GM18499 (cell line): ENCODE measurements around the gene OXER1.

ENCODE experiments used
- ATAC-seq: cut with Tn5 transposase; IDR thresholded peaks from one replicate; pipeline ENCODE4 v1.9.1; 2021; ENCODE audit warnings: moderate number of reproducible peaks; ENCODE audit not compliant: insufficient read depth, unreplicated experiment

The OXER1 gene

GRCh38 chr2:42771546-42772153, 7.7 kb upstream of the OXER1 start:
- no peak for ATAC-seq

DNA sequence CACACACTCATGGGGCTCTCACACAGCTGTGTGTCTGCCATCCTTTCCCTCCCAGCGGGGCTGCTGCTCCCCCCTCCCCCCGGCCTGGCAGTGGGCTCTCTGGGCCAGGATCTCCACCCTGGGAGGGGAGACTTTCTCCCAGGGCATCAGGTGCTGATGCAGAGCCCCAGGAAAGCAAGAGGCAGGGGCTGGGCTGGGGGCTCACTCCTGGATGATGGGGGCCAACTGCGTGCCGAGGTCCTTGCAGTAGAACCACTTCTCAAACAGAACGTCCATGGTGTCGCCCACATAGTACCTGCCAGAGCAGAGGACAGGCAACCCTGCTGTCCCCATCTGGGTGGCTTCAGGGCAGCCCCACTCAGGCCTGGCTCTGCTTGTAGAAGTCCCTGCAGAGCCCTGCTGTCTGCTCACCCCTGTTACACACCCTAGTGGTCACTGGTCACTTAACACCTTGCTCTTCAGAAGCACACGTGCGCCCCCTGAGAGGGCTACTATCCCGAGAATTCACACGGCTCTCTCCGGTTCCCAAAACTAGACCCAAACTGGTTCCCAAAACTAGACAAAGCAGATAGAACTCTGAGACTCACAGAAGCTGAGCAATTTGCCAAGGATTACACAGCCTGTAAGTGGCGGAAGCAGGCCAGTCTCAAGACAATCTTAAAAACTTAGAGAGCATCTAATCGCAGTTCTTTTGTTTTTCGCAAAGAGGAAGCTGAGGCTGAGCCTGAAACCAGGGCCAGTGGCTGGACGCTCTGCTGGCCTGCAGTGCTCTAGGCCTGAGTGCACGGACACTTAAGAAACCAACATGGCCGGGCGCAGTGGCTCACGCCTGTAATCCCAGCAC, 6.6 kb upstream of the OXER1 start:
- ATAC-seq = no peak

- ATAC-seq = no peak
These were observed 5.8 kb upstream of the OXER1 start for GRCh38 chr2:42769583-42770287.

DNA sequence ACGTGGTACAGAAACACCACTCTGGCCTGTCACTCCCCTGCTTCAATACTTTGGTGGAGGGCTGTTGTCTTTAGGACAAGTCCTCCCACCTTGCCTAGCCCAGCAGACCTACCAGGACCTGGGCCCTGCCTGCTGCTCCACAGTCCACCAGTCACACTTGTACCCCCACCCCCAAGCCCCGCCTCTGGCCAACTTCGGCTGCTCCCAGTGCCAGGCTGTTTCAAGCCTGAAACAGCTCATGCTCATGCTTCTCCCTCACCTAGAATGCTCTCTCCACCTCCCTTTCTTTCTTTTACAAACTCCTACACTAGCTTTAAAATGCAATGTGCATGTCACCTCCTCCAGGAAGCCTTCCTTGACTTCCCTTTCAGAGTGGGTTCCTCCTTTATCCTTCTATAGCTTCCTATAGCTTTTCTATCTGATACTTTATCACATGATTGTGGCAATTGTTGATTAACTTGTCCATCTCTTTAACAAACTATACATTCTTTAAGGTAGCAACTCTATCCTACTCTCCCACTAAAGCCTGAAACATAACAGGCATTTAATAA, 4.8 kb upstream of the OXER1 start:
- no peak for ATAC-seq

DNA sequence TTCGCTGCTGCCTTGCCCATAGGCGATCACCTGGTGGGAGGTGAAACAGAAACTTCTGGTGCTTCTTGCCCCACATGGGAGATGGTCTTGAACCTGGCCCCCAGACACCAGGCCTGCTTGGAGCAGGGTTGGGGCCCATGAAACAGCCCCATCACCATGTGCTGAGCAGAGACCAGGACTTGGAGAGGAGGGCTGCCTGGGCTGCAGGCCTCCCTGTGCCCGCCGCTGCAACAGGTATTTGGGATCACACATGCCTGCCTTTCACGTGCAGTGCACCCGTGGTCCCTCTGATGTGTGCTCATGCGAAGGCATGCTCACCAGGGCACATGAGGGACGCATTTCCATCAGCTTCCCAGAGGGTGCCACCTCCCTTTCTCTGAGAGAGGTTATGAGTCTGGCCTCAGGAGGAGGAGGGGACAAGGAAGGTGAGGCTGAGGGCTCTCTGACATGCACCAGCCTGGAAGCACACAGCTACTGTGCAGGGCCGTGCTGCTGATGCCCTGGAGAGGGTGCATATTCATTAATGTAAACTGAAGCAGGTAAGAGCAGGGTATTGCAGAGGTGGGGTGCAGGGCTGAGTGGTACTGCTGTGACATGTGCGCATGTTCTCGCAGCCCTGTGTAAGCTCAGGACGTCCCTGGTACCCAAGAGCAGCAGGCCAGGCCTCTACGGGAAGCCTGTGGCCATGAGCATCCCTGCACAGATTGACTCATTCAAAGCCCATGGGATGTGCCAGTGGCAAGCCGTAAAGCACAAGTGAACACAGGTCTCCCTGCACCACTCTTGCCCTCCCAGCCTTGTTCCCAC, 4.2 kb upstream of the OXER1 start:
- no peak for ATAC-seq

DNA sequence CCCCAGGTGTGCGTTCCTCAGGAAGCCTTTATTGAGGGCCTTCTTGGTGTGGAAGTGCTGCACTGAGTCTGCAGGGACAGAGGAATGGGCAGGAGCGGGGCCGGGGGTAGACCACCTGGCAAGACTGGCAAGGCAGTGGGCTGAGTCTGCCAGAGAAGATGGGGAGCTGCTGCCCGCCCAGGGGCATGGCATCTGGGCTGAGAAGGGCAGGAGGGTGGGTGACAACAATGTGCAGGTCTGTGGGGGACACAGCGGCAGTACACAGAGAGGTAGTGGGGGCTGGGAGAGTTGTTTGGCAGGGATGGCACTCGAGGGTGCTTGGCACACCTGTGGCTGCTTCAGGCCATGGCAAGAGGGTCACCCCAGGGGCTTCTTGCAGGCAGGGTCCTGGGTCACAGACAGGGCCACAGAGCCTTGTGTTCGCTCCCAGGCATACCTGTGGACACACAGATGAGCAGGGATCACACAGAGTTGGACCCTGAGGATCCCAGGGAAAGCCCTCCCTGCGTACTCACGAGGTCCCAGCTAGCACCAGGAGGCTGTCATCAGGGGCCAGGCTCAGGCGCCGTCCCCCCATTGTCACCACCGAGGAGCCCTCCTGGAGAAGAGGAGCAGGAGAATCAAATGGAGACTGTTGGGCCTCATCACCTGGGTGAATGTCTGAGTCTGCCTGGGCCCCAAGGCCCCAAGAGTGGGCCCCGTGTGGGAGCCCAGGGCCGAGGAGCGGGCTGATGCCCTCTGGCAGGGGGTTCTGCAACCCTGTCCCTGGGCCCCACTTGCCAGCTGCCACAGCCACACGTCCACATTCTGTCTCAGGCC, 3.4 kb upstream of the OXER1 start:
- no peak for ATAC-seq

DNA sequence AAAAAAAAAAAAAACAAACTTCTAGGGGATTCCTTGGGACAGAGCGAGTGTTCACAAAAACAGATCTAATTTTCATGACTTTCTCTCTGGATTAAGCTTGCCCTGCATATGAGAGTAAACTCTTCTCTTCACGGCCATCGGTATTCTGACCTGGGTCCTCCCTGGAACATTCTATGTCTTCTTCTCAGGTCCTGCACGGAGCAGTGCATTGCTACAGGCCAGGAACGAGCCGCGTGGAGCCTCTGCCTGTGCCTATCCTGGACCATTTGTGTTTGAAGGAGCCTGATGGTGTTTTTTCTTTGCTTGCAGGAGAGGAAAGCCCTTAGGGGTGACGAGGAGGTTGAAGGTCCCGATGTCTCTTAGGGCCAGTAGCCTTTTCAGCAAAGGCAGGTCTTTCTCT, 1.8 kb upstream of the OXER1 start:
- no peak for ATAC-seq

- no peak for ATAC-seq
These were observed 966 bp upstream of the OXER1 start for GRCh38 chr2:42764901-42765300.

DNA sequence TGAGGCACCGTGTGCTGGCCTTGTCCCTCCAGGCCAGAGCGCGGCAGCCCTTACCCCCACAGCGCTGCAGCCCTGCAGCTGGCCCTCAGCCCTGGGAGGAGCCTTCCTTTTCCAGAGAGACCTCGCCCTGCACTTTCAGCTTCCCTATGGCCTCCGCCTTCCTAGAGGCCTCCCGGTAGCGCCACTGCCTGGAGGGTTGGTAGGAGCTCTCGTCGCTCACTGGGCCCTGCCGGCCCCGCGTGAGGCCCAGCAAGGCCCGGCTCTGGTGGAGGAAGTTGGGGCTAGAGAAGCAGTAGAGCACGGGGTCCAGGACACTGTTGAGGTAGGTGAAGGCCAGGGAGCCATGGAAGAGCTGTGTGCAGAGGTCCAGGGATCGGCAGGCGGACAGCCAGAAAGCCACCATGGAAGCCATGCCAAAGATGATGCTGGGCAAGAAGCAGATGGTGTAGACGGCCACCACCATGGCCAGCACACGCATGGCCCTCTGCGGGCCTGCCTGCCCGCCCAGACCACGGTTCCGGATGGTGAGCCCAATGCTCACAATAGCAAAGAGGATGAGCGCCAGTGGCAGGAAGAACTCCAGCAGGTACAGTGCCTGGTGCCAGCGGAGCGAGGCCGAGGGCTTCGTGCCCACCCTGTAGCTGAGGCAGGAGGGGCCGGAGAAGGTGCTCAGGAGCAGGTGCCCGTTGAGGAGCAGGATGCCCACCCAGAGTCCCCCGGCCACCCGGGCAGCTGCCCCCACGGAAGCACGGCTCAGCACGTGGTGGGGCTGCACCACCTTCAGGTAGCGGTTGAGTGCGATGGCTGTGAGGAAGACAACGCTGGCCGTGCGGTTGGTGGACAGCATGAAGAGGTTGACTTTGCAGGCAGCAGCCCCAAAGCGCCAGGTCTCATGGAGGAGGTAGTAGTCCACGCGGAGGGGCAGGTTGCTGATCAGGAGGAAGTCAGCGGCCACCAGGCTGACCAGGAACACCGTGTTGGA, 821 bp downstream of the OXER1 start:
- ATAC-seq = no peak

DNA sequence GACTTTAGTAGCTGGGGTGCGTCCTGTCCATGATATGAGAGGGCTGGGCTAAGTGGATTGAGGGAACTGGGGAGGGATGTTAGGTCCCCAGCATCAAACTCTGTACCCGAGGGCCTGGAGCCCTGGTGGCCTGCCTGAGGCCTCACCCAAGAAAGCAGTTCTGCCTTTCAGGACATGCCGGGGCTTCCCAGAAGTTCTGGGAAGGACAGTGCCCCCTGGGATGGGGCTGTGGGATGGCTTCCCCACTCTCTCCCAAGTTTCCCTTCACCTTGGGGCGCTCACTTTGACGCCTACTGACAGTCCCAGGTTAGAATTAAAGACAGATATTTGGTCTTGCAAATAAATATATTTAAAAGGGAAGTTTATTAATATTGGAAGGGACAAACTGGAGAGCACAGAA, 1.8 kb downstream of the OXER1 start:
- ATAC-seq = no peak

GRCh38 chr2:42761554-42761953, 2.4 kb downstream of the OXER1 start:
- ATAC-seq = no peak

- no peak for ATAC-seq
These were observed 5.2 kb downstream of the OXER1 start for GRCh38 chr2:42758751-42759150.

GRCh38 chr2:42757981-42758740, 5.8 kb downstream of the OXER1 start:
- ATAC-seq = no peak

- ATAC-seq = no peak
These were observed 6.9 kb downstream of the OXER1 start for GRCh38 chr2:42756966-42757513.

DNA sequence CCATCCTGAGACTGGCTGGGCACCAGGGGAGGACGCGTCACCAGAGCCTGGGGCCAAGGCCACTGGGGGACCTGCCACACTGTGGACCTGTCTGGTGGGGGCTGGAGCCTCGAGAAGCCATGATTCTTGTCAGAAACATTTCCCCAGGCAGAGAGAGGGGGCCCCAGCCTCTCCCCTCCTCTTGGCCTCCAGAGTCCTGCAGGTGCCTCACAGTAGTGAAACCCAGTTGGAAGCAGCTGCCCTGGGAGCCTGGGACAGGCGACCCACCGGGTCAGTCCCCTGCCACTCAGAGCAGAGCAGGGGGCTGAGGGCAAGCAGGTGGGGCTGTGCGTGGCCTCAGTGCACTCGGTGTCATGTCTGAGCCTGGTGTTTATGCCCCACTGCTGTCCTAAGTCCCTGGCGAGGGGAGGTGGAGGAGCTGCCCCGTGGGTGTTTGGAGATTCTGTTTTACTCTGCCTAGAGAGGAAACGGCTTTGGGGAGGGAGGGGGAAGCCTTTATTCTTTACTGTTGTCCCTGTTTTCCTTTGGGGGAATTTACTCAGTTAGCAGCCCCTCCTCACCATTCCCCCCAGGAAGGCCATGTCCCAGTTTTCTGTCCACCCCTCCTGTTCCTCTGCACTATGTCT, 7.7 kb downstream of the OXER1 start:
- ATAC-seq = no peak

GRCh38 chr2:42755191-42755880, 8.6 kb downstream of the OXER1 start:
- ATAC-seq = no peak
